Embryonic facial prominence (tissue), 1 donor: ENCODE results near the gene BICRAL.
"Not testable (repeated sequence)": the region's sequence is repeated elsewhere in the genome, so short reads cannot be mapped to it uniquely, and the experiment has no call there.

Experiments
- DNase-seq: peaks from one replicate; pipeline ENCODE4 v3.0.0-alpha.2; 2016; ENCODE audit errors: extremely low spot score

BICRAL gene

DNA sequence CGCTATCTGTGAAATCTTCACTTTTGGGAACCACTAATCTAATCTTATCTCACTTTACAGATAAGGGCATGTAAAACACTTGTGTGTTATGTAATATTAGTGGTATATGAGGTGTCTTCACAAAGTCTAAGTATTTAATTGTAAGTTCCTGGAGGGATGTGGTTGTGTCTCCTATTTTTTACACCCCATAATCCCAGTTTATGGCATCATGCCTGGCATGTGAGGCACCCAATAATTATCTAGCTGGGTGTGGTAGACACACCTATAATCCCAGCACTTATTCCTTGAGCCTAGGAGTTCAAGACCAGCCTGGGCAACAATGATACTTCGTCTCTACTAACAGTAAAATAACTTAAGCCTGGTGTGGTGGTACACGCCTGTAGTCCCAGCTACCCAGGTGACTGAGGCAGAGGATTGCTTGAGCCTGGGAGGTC lies 19.4 kb upstream of the BICRAL start:
- no peak for DNase-seq

DNA sequence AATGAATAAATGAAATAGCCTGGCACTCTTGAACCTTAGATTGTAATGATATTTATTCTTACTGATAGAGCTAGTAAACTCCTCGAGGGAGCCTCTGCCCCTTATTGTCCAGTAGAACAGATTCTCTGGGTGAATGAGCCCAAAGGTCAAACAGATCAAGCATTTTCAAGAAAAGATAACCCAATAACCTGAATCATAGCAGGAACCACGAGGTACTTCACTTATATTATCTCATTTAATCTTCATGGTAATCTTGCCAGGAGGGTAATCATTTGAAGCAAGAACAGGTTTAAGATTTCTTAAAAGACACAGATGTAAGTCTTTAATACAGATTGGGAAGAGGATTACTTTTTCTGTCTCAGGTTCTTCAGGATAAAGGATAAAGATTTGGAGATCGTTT lies 18.9 kb upstream of the BICRAL start:
- no peak for DNase-seq

DNA sequence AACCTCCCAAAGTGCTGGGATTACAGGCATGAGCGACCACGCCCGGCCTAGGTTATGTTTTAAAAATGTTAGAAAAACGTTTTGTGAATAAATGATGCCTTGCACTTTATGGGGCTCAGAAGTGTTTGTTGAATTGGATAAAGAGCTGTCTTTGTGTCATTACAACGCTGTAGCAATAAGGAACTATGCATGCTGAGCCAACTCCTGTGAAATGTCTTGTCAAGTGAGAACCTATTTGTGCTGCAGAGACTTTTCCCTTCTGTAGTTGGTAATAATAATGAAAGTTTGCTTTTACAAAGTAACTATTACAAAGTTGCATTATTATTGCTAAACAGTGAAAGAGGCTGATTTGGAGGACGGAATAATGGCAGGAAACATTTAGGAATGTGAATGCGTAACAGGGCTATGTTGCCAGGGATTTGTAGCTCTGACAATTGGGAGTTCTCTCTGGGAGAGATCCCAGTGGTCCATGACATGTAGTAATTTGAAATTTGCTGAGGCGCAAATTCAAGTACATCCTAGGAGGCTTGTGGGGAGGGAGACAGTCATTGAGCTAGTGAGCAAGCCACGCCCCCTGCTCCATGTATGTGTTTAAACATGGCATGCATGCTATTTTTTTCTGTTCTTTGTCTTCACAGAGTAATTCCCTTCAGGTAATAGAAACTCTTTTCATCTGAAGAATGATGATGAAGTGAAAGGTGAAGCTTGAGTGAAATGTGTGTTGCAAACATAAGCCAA lies 16.8 kb upstream of the BICRAL start:
- no peak for DNase-seq

DNA sequence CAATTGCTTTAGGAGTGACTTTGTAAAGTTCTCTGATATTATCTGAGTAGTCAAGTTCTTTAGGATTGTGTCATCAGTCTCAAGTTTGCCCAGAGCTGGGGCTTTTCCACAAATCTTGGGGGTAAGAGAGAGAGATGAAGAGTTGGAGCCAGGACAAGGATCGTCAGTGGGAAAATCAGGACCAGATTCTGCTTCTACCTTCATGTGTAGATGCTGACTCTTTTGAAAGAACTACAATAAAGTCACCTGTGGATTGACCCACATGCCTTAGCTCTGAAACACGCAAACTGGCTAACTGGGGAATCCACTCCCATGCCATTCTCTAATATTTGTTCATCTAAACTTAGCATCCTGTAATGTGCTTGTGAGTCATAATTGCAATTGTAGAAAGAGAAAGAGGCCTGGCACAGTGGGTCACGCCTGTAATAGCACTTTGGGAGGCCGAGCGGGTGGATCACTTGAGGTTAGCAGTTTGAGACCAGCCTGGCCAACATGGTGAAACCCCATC lies 15.6 kb upstream of the BICRAL start:
- no peak for DNase-seq

DNA sequence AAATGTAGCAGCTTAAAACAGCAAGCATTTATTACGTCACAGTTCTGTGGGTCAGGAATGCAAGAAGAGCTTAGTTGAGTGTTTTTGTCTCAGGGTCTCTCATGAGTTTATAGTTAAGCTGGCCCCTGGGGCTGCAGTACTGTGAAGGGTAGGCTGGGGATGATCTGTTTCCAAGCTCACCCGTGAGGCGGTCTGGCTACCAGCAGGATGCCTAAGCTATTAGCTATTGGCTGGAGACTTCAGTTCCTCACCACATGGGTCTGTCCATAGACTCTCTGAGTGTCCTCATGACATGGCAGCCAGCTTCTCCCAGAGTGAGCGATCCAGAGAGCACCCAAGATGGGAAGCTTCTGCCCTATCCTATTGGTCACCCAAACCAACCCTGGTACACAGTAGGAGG lies 12.8 kb upstream of the BICRAL start:
- no peak for DNase-seq

DNA sequence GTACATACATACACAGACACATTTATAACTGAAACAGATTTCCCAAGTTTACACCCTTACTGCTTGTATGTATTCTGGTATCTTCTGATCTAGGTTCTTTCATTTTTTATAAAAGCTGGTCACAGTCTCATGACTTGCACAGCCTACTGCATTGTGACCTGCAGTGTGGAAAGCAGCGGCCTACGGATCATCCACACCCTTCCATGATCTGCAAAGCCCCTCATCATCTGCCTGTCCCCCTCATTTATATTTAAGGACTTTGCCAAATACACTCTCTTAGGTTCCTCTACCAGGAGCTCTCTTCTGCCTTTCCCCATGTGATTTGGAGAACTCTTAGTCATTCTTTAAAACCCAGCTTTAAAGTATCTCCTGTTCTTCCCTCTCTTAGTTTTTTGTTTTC lies 12.0 kb upstream of the BICRAL start:
- DNase-seq = no peak

DNA sequence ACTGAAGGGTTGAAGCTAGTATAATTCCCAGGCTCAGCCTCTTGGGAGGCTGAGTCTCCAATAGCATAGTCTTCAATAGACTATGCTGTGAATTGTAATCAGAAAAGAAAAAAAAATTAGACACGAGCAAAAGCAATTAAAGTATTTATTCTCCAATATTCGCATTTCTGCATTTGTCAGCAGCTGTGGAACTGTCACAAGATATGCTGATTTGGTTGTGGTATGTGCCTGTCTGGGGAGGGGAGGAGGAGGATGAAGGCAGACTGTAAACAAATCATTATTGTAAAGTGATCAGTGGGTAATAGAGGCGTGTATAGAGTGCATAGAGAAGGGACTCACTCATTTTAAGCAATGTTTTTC lies 10.1 kb upstream of the BICRAL start:
- no peak for DNase-seq

DNA sequence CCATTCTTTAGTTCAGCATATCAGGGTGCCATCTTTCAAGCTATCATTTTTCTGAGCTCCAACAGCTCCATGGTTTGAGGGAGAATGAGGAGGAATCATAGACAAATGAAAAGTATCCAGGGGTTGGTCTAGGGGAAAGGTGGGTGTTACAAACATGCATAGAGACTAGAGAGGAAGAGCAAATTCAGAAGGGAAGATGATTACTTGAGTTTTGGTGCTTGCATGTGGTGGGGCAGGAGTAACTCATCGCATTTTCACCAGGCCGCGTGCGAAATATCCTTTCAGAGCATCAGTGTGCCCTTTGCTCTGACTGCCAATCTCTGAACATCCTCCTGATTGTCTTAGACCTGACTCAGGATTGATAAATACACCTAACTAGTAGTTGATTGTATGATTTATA lies 7.7 kb upstream of the BICRAL start:
- DNase-seq = no peak

DNA sequence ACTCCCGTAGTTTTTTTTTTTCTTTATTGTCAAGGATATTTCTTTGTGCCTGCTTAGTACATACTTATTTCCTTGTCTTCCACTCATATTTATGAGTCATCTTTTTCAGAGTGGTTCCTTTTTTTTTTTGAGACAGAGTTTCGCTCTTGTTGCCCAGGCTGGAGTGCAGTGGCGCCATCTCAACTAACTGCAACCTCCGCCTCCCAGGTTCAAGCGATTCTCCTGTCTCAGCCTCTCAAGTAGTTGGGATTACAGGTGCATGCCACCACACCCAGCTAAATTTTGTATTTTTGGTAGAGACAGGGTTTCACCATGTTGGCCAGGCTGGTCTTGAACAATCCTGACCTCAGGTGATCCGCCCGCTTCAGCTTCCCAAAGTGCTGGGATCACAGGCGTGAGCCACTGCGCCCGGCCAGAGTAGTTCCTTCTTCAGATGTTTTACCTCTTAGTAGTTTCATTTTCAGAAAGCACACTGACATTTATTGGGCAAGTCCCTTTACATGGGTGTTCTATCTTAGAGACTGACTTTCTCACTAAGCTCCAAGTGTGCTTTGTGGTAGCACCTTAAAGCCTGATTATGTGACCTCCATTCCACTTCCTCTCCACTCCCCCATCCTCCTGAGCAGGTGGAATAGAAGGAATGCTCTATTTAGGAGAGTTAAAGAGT lies 6.9 kb upstream of the BICRAL start:
- DNase-seq = not testable (repeated sequence)

DNA sequence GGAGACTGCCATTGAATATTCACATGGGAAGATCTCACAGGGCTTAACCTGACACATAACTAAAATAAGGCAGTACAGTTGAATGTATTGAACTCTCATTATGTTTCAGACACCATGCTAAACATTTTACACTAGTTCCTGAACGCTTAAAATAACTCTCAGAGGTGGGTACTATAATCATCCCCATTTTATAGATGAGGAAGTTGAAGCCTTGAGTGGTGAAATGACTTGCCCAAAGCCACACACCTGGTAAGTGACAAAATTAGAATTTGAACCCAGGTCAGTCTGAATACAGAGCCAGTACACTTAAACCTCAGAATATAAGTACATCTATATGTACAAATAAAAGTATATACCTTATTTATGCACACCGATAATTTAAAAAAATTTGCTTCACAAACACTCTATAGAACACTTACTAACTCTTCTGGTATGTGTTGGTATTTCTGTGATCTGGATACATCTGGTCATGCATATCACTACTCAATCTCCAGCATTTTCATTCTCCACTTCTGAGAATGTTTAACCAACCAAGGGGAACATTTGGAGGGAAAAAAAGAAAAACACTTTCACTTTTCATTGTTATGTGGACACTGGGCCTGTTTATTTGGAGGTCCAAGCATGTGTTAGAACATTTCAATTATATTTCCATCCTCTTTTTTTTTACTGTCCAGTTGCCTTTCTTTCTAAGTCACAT lies 4.6 kb upstream of the BICRAL start:
- DNase-seq = no peak

DNA sequence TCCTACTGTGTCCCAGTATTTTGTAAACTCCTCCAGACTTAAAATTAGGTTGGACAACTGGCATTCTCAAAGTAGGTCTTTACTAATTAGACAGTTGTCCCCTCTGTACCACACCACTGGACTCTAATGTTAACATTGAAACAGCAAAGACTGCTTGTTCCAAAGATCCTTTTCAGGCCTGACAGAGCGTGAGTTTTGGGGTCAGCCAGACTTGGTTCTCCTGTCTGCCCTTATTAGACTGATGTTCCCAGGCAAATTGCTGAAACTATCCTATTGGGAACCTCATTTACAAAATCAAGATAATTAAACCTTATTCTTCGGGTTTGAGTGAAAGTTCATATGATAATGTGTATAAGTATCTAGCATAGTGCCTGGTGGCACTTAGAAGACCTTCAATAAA lies 3.7 kb upstream of the BICRAL start:
- no peak for DNase-seq

DNA sequence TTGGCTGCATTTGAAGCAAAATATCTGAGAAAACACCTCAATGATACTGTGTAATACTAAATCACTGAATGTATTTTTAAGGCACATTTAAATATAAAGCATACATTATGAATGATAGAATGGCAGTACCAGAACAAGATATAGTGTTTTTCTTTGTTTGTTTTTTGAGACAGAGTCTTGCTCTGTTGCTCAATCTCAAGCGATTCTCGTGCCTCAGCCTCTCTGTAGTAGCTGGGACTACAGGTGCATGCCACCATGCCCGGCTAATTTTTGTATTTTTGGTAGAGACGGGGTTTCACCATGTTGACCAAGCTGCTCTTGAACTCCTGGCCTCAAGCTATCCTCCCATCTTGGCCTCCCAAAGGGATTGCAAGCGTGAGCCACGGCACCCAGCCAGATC lies 2.3 kb upstream of the BICRAL start:
- no peak for DNase-seq

DNA sequence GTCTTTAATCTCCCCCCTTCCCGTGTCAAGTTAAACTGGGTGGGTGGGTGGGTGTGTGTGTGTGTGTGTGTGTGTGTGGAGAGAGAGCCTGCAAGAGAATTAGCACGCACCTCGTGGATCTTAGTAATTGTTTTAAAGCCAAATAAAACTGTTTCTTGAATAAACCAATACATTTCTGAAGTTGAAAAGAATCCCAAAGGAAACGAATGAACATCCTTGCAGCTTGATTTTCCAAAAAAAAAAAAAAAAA lies 381 bp upstream of the BICRAL start:
- no peak for DNase-seq

DNA sequence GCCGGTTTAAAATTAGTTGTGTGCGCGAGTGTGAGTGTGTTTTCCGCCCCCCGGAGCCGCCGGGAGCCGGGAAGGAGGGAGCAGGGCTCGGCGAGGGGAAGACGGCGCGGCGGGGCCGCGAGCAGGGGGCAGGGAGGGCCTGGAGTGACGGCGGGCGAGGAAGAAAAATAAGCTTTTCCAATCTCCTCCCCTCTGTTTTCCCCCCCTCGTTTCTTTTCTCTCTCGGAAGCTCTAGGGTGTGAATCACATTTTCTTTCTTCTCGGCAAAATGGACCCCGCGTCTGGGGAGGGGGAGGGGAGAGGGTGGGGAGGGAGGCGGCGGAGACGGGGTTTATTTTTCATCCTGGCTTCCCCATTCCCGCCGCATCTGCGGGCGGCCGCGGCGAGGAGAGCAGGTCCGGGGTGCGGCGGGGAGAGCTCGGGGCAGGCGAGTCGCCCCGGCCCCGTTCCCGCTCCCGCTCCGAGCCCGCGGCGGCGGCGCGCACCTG lies 881 bp downstream of the BICRAL start:
- peak; percentile 92 for DNase-seq

DNA sequence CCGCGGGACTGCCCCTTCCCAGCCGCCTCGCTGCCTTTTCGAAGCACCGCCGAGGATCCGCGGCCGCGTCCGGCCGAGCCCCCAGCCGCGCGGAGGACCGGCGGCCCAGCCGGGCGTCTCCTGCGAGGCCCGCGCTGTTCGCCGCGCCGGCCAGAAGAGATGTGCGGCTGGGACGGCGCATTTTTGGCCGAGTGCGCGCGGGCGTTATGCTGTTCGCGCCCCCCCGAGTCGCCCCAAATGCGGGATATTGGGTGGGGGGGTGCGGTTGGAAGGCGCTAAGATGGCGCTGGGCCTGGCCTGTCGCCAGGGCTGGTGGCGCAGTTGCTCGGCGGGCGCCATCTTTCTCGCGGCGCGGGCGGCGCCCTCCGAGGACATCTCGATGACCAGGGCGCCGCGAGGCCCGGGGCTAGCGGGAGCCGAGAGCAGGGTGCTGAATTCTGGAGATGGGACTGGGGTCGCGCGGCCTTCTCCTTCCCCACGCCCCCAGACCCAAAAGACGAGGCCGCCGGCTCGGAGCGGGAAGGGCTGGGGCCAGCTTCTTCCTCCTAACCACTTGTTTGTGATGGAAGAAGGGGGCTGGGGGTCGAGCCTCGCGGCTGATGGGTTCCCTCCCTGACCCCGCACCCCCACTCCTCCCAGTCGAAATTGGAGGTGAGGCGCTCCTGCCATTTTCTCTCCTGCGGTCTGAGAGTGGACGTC lies 1.5 kb downstream of the BICRAL start:
- peak; percentile 55 for DNase-seq

DNA sequence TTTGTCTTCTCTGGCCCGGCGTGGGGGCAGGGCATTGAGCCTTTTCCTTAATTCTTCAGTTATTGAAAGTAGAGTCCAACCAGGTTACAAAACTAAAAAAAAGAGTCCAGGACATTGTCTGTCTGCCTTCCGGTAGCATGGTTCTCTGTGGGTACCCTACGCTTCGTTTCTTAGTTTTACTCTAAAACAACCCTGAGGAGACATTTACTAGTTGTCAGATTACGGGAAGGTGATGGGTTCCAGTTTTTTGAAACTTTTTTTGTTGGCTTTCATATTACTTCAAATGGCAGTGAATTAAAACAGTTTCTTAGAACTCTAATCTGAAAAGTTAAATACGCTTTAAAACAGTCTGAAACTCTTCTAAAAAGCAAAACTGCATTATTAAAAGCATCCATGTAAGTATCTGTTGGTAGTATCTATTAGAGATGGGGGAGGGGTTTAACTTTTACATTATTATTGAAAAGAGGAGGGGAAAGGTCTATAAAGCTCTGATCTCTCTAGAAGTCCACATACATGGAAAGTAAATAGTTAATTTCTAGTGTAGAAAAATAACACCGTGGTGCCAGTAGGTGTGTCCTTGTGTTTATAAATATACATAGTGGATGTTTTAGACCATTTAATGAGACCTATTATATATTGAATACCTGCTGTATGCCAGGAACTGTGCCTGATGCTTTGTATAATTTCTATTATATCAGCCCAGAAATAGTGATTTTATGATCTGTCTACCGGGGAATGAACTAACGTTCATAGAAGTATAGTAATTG lies 2.2 kb downstream of the BICRAL start:
- DNase-seq = peak; percentile 36

DNA sequence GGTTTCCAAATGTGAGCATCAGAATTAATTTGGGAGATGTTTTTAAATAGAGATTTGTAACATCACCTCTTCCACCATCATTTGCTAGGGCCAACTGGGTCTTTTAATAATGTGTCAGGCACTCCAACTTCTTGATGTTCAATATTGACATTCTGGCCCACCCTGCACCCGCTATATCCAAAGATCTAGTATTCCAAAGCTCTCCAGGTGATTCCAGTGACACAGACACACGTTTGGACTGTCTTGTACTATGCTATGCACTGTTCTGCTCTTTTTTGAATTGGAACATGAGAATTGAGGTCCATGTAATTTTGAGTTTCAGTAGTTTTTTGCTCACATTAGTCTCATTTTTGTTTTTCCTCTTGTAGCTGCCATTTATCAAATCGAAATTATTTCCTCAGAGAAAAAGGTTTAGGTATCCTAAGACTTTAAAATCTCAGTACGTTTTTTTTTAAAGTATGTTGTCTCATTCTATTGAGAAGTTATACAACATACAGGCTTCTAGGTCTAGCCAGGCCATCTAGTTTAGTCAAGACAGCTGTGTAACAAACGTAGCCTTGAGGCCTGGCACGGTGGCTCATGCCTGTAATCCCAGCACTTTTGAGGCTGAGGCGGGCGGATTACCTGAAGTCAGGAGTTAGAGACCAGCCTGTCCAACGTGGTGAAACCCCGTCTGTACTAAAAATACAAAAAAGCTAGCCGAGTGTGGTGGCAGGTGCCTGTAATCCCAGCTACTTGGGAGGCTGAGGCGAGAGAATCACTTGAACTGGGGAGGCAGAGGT lies 3.1 kb downstream of the BICRAL start:
- DNase-seq = no peak

DNA sequence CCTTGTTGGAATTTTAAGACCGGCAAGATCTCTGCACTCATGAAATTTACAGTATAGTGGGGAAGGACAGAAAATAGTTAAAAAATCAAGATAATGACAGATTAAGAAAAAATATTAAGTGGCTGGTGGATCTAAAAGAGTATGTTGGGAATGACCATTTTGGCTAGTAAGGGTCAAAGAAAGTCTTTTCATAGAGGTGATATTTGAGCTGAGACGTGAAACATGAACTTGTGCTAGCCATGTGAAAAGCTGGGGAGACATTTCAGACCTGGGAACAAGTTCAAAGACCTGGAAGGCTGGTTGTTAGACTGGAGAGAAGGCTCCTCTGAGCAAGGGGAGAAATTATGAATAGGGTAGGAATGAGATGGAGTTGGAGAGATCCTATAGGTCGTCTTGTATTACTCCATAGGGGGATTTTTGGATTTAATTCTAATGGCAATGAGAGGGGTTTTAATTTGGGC lies 4.7 kb downstream of the BICRAL start:
- no peak for DNase-seq

DNA sequence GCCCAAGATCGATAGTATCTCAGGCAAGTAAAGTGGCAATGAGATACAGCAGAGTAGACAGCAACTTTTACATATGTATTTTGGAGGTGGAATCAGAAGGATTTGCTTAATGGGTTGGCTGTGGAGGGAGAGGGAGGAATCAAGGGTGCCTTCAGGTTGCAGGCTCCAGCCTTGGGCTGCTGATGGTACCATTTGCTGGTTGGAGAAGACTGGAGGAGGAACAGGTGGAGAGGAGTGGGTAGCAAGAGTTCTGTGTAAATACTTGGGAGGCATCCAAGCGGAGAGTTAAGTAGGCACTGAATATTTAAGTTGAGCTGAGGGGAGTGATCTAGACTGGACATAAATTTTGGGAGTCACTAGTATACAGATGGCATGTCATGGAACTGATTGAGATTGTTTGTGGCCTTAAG lies 5.2 kb downstream of the BICRAL start:
- DNase-seq = no peak

DNA sequence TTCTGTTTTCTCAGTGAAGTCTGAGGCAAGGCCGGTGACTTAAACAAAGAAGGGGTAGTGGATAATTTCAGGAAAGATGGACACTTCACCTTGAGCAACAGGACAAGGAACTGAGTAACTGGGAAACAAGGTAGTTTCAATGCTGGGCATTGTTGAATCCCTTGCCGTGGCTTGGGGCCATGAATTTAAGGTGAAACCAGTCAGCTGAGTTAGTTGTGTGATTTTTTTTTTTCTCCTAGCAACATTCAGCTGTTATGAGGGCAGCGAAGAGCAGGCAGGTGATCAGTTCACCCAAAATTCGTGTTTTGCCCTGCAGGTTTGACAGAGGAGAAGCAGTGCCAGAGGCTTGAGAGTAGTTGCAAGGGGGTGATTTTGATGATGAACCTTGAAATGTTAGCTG lies 6.8 kb downstream of the BICRAL start:
- DNase-seq = no peak
